AG09319 (cell line): Measurements from ENCODE around the gene SEC24C.
A peak's percentile ranks its signal among the peaks of the same experiment; 100 is the strongest.

Source experiments
- DNase-seq: peaks from one replicate; pipeline ENCODE4 v3.0.0-alpha.2; 2010; ENCODE audit warnings: low read depth; ENCODE audit errors: extremely low read depth
- TF ChIP-seq, protein P1 (sequence below): IDR thresholded peaks from 2 replicates; pipeline ENCODE4 v1.5.1; 2011; ENCODE audit warnings: low read depth, mild to moderate bottlenecking, inconsistent platforms, low read length, moderate library complexity

The SEC24C gene

DNA sequence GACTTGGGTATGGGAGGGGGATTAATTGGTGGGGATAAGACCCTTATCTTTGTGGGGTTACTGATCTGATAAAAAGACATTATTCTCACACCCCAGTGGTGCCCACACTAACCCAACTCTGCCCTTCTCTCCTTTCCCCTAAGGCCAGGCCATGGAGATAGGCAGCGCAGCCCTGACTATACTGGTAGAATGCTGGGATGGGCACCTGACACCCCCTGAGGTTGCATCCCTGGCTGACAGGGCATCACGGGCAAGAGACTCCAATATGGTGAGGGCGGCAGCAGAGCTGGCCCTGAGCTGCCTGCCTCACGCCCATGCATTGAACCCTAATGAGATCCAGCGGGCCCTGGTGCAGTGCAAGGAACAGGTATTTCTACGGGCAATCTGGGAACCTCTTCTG, 53.9 kb downstream of the SEC24C start:
- TF ChIP-seq, protein P1, sequence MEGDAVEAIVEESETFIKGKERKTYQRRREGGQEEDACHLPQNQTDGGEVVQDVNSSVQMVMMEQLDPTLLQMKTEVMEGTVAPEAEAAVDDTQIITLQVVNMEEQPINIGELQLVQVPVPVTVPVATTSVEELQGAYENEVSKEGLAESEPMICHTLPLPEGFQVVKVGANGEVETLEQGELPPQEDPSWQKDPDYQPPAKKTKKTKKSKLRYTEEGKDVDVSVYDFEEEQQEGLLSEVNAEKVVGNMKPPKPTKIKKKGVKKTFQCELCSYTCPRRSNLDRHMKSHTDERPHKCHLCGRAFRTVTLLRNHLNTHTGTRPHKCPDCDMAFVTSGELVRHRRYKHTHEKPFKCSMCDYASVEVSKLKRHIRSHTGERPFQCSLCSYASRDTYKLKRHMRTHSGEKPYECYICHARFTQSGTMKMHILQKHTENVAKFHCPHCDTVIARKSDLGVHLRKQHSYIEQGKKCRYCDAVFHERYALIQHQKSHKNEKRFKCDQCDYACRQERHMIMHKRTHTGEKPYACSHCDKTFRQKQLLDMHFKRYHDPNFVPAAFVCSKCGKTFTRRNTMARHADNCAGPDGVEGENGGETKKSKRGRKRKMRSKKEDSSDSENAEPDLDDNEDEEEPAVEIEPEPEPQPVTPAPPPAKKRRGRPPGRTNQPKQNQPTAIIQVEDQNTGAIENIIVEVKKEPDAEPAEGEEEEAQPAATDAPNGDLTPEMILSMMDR, result no peak
- DNase-seq, result no peak

DNA sequence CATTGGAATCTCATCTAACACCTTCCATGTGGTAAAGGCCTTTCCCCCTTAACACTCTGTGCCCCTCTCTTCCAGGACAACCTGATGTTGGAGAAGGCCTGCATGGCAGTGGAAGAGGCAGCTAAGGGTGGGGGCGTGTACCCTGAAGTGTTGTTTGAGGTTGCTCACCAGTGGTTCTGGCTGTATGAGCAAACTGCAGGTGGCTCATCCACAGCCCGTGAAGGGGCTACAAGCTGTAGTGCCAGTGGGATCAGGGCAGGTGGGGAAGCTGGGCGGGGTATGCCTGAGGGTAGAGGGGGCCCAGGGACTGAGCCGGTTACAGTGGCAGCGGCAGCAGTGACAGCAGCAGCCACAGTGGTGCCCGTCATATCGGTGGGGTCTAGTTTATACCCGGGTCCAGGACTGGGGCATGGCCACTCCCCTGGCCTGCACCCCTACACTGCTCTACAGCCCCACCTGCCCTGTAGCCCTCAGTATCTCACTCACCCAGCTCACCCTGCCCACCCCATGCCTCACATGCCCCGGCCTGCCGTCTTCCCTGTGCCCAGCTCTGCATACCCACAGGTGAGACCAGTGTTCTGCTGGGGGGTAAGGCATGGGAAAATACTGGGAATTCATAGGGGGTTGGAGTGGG, 54.9 kb downstream of the SEC24C start:
- no peak for DNase-seq
- TF ChIP-seq, protein P1, result no peak

DNA sequence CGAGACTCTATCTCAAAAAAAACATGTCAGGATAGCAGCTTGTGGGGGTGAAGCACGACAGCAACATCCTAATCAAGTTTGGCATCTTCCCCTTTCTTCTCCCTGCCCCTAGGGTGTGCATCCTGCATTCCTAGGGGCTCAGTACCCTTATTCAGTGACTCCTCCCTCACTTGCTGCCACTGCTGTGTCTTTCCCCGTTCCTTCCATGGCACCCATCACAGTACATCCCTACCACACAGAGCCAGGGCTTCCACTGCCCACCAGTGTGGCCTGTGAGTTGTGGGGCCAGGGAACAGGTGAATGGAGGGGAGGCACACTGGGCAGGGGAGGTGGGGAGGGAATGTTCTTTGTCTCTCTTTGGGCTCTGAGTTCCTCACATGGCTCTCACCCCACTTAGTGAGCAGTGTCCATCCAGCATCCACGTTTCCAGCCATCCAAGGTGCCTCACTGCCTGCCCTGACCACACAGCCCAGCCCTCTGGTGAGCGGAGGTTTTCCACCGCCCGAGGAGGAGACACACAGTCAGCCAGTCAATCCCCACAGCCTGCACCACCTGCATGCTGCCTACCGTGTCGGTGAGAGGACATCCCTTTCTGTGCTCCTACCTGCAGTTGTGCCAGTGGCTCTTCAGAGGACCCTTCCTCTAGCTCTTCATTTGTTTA, 55.9 kb downstream of the SEC24C start:
- no peak for DNase-seq
- TF ChIP-seq, protein P1, result no peak

DNA sequence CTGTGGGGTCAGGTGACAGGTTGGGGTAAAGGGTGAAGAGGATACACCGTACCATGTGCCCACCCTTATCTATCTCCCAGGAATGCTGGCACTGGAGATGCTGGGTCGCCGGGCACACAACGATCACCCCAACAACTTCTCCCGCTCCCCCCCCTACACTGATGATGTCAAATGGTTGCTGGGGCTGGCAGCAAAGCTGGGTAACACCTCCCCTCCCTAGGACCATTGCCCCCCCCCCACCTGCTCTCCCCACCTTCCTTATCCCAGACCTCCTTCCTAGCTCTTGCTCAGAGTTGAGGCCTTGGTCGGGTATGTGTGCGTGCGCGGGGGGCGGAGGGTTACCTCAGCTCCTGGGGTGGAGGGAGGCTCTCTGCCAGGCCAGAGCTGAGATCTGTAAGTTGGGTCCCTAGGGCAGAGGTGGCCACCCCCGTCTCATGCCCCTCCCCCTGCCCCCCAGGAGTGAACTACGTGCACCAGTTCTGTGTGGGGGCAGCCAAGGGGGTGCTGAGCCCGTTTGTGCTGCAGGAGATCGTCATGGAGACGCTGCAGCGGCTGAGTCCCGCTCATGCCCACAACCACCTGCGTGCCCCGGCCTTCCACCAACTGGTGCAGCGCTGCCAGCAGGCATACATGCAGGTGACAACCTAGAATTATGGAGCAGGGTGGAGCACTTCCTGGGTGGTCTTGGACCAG, 56.5 kb downstream of the SEC24C start:
- TF ChIP-seq, protein P1, result no peak
- DNase-seq, result no peak

DNA sequence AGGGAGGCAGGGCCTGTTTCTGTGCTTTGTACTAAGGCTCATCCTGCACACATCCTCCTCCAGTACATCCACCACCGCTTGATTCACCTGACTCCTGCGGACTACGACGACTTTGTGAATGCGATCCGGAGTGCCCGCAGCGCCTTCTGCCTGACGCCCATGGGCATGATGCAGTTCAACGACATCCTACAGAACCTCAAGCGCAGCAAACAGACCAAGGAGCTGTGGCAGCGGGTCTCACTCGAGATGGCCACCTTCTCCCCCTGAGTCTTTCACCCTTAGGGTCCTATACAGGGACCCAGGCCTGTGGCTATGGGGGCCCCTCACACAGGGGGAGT, 57.0 kb downstream of the SEC24C start:
- DNase-seq, result no peak
- TF ChIP-seq, protein P1, result no peak

DNA sequence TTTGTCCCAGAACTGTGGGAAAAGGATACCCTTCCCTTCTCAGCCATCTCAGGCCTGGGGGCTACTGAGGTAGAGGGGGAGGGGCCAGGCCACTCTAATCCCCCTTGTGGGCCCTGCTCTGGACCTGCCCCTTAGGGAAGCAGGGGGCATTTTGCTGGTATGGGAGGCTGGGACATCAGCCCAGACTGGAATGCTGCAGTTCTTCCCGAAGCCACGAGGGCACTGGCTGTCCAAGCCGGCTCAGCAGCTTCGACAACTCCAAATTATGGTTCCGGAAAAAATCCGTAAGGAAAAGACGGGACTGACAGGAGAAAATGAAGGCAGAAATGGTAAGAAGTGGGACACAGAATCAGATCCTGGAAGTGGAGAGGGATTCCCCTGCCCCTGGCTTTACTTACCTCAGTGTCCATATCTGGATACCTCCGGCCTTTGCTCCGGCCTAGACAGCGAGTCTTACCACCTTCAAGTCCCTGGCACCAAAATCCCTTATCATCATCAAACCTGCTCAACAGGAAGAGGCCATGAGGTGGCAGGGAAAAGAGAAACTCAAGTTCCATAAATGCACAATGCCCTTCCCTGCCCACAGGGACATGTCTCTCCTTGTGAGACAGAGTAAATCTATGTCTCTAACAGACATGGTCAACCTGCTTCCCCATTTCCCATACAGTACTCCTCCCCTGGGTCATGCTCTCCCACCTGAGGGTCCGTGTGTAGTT, 58.3 kb downstream of the SEC24C start:
- TF ChIP-seq, protein P1, result peak; percentile 3
- DNase-seq, result no peak

DNA sequence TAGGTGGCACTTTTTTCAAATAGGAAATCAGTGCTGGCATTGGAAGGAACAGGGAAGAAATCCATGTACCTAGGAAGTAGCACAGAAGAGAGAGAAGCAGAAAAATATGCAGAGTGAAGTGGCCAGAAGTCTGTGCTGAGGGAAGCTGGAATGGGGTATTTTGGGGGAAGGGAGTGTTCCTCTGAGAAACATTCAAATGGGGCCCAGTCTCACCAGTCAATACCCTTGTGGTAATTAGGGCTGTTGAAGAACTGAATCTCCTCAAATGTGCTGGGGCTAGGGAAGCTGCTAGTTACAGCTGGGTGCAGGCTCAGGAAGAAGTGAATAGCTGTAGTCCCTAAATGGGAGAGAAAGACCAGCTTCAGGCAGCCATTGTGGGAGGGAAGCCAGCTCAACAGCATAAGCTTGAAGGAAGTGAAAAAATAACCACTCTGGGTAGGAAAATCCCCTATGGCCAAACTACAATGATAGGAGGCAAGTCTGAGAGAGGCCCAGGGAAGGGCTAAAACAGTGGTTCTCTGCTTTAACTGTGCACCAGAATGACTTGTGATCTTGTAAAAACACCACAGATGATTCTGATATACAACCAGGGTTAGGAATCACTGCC, 59.6 kb downstream of the SEC24C start:
- no peak for DNase-seq
- TF ChIP-seq, protein P1, result no peak
